Measurements from ENCODE around the gene PLEKHA4.
"Not testable (repeated sequence)": the region's sequence is repeated elsewhere in the genome, so short reads cannot be mapped to it uniquely, and the experiment has no call there.

The PLEKHA4 gene

DNA sequence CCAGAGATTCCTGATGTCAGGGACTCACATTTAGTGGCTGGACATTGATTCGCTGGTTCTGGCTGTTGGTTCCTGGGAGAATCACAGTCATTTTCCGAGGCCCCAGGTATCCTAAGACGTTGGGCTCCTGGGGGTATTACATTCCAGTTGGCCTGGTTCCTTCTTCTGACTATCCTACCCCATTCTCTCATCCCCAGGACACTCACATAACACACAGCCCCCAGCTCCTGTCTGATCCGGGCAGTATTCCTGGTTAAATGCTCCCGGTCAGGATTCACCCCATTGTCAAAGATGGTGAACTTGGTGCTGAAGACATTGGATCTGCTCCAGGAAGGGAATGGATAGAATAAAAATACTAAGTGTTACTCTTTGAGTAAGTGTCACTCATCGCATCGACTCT, 15.3 kb upstream of the PLEKHA4 start:
- no peak for DNase-seq

DNA sequence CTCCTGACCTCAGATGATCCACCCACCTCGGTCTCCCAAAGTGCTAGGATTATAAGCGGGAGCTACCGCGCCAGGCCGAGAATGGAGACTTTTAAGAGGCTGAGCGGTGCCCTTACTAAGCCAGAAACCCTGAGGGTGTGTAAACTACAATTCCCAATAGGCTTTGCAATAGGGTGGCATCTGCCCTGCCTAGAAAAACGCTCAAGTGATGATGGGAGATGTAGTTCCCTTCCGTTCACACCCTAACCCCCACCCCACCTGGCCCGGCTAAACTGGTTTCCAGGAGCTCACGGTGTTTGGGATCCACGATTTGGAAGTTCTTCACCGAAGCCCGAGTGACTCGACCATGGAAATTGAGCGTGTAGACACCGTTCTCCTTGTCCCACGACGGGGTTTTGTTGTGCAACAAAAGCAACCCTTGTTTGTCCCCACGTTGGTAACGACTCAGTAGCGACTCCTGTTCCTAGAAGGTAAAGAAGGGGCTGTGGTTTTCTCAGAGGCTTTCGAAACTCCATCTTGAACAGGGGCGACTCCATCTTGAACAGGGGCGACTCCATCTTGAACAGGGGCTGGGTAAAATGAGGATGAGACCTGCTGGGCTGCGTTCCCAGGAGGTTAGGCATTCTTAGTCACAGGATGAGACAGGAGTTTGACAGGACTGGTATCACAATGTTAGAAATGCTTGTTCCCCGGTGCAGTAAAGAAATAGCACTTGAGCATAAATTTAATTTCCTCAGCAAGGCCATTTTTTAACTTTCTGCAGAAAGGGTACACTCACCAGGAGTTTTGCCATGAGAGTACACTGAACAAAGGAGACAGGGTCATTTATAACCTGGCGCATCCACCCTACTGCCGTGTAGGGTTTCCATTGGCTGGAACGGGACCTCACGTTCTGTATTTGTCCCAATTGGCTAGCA, 13.6 kb upstream of the PLEKHA4 start:
- no peak for DNase-seq

DNA sequence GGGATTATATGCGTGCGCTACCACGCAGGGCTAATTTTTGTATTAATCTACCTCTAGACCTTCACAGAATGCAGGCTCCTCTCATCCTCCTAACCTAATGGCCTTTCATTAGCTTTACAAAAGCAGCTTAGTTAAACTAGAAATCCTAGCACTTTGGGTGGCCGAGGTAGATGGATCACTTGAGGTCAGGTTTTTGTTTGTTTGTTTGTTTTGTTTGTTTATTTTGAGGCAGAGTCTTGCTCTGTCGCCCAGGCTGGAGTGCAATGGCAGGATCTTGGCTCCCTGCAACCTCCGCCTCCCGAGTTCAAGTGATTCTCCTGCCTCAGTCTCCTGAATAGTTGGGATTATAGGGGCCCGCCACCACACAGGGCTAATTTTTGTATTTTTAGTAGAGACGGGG, 11.3 kb upstream of the PLEKHA4 start:
- DNase-seq = not testable (repeated sequence)

DNA sequence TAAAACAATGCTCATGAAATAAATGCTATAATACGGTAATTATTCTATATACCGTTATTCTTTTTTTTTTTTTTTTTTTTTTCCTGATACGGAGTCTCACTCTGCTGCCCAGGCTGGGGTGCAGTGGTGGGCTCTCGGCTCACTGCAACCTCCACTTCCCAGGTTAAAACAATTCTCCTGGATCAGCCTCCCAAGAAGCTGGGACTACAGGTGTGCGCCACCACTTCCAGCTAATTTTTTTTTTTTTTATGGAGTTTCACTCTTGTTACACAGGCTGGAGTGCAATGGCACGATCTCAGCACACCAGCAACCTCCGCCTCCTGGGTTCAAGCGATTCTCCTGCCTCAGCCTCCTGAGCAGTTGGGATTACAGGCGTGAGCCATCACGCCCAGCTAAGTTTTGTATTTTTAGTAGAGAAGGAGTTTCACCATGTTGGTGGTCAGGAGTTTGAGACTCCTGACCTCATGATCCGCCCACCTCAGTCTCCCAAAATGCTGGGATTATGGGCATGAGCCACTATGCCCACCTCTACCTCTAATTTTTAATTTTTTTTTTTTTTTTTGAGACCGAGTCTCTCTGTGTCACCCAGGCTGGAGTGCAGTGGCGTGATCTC, 10.7 kb upstream of the PLEKHA4 start:
- no peak for DNase-seq

DNA sequence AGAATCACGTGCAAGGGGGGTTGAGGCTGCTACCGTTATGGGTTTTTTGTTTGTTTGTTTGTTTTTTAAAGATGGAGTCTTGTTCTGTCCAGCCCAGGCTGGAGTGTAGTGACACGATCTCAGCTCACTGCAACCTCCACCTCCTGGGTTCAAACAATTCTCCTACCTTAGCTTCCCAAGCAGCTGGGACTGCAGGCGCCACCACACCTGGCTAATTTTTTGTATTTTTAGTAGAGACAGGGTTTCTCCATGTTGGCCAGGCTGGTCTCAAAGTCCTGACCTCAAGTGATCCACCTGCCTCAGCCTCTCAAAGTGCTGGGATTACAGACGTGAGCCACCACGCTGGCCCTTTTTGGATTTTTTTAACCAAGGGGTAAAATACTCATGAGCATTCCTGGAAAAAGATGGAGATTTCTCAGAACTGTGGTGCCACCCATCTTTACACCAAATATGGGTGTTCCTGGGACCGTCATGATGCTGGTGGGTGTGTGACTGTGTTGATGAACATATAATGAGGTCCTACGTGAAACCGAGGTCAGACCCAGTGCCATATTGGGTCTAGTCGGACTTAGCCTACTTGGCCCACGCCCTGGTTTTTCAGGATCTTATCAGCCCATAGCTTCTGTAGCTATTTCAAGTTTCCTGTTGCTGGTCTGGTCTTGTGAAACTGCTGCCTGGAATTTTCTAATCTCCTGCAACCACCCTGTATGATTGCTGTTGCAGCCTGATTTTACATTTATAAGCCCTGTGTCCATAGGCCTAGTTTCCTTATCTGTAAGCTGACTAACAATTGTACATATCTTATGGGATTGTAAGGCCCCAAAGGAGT, 10.0 kb upstream of the PLEKHA4 start:
- DNase-seq = peak; percentile 43

DNA sequence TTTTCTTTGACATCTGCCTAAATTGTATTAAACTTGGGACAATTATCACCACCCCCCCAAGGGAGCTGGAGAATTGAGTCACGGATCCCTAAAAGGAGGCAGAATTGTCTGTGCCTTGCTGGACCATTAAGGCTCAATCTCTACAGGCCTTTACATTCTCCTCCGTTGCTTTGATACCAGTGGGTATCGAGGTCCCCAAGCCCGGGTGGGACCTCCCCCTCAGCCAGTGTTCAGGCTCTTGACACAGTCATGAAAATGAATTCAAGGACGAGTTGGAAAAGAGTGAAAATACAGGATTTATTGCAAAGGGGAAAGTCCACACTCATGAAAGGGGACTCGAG, 9.4 kb upstream of the PLEKHA4 start:
- no peak for DNase-seq

DNA sequence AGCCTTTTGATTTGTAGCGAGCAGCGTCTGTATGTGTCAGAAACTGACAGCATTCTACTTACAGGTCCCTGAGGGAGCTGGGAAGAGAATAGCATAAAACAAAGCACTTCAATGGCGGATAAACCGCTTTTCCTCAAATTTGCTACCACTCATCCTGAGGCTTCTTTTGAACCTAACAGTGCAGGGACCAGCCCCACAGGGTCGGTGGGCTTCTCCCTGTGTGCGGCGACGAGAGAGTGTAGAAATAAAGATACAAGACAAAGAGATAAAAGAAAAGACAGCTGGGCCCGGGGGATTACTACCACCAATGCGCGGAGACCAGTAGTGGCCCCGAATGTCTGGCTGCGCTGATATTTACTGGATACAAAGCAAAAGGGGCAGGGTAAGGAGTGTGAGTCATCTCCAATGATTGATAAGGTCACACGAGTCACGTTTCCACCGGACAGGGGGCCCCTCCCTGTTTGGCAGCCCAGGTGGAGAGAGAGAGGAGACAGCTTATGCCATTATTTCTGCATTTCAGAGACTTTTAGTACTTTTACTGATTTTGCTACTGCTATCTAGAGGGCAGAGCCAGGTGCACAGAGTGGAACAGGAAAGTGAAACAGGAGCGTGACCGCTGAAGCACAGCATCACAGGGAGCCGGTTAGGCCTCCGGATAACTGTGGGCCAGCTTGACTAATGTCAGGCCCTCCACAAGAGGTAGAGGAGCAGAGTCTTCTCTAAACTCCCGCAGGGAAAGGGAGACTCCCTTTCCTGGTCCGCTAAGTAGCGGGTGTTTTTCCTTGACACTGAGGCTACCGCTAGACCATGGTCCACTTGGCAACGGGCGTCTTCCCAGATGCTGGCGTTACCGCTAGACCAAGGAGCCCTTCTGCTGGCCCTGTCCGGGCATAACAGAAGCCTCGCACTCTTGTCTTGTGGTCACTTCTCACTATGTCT, 7.9 kb upstream of the PLEKHA4 start:
- DNase-seq = not testable (repeated sequence)

DNA sequence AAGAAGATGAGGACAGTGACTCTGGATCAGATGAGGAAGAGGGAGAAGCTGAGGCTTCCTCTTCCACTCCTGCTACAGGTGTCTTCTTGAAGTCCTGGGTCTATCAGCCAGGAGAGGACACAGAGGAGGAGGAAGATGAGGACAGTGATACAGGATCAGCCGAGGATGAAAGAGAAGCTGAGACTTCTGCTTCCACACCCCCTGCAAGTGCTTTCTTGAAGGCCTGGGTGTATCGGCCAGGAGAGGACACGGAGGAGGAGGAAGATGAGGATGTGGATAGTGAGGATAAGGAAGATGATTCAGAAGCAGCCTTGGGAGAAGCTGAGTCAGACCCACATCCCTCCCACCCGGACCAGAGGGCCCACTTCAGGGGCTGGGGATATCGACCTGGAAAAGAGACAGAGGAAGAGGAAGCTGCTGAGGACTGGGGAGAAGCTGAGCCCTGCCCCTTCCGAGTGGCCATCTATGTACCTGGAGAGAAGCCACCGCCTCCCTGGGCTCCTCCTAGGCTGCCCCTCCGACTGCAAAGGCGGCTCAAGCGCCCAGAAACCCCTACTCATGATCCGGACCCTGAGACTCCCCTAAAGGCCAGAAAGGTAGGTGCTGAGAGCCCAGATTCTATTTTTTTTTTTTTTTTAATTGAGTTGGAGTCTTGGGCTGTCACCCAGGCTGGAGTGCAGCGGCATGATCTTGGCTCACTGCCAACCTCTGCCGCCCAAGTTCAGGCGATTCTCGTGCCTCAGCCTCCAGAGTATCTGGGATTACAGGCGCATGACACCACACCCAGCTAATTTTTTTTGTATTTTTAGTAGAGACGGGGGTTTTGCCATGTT, 6.1 kb upstream of the PLEKHA4 start:
- peak; percentile 50 for DNase-seq

DNA sequence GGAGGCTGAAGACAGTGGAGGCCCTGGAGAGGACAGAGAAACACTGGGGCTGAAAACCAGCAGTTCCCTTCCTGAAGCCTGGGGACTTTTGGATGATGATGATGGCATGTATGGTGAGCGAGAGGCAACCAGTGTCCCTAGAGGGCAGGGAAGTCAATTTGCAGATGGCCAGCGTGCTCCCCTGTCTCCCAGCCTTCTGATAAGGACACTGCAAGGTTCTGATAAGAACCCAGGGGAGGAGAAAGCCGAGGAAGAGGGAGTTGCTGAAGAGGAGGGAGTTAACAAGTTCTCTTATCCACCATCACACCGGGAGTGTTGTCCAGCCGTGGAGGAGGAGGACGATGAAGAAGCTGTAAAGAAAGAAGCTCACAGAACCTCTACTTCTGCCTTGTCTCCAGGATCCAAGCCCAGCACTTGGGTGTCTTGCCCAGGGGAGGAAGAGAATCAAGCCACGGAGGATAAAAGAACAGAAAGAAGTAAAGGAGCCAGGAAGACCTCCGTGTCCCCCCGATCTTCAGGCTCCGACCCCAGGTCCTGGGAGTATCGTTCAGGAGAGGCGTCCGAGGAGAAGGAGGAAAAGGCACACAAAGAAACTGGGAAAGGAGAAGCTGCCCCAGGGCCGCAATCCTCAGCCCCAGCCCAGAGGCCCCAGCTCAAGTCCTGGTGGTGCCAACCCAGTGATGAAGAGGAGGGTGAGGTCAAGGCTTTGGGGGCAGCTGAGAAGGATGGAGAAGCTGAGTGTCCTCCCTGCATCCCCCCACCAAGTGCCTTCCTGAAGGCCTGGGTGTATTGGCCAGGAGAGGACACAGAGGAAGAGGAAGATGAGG, 5.3 kb upstream of the PLEKHA4 start:
- DNase-seq = peak; percentile 41

DNA sequence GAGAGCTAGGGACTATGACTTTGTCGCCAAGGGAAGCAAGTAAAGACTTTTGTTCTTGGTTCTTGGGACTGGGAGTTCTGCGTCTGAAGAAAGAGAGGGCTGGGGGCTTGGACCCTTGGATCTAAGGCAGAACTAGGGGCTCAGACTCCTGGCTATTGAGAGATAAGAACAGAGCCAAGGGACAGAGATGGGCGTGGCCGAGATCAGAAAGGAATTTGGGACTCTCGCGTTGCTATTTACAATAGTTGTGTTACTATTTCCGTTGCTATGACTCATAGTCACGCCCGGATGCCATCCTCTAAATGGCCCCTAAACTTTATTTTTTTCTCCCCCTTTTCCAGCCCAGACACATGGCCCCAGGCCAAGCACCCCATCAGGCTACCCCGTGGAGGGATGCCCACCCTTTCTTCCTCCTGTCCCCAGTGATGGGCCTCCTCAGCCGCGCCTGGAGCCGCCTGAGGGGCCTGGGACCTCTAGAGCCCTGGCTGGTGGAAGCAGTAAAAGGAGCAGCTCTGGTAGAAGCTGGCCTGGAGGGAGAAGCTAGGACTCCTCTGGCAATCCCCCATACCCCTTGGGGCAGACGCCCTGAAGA, 4.6 kb upstream of the PLEKHA4 start:
- DNase-seq = peak; percentile 90

DNA sequence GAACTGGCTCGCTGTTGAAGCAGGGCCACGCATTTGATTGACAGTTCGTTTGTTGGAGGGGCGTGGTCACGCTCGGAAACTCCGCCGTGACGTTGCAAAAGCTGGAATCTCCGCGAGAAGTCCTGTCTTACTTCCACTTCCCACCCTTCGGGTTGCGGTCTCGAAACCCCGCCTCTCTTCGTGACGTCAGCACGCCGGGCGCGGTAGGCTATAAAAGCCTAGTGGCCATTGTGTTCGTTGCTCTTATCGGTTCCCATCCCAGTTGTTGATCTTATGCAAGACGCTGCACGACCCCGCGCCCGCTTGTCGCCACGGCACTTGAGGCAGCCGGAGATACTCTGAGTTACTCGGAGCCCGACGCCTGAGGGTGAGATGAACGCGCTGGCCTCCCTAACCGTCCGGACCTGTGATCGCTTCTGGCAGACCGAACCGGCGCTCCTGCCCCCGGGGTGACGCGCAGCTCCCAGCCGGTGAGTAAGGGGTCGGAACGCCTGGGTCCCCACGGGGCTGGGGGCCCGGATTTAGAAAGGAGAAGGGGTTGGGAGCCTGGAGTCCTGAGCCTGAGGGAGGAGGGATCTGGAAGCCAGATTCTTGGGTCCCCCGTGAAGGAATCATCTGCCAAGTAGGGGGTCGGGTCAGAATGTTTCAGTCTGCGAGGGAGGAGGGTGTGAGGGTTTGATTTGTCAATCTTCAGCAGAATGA, 3.9 kb upstream of the PLEKHA4 start, which contains the start of gene PPP1R15A:
Gene PPP1R15A (plus strand): TSS at position 240 of the 702 bp plus-strand sequence. CDS start 813 bp downstream, outside the sequence.
- peak; percentile 99 for DNase-seq

DNA sequence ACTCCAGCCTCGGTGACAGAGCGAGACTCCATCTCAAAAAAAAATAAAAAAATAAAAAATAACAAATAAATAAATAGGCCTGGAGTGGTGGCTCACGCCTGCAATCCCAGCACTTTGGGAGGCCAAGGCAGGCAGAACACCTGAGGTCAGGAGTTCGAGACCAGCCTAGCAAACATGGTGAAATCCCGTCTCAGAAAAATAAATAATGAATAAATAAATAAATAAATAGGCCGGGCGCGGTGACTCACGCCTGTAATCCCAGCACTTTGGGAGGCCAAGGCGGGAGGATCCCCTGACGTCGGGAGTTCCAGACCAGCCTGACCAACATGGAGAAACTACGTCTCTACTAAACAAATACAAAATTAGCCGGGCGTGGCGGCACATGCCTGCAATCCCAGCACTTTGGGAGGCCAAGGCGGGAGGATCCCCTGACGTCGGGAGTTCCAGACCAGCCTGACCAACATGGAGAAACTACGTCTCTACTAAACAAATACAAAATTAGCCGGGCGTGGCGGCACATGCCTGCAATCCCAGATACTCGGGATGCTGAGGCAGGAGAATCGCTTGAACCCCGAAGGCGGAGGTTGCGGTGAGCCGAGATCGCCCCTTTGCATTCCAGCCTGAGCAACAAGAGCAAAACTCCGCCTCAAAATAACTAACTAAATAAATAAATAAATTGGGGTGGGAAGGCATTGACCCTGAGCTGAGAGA, 3.2 kb upstream of the PLEKHA4 start:
- not testable (repeated sequence) for DNase-seq

DNA sequence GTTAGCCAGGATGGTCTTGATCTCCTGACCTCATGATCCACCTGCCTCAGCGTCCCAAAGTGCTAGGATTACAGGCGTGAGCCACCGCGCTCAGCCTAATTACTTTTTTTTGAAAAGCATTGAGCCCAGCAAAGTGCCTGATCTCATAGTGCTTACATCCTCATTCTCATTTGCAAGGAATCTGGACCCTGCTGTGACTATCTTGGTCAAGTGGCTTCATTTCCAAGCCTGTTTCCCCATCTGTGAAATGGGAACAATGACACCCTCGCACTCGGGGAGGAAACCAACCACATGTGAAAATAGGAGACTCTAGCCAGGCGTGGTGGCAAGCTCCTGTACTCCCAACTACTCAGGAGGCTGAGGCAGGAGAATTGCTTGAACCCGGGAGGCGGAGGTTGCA, 1.6 kb upstream of the PLEKHA4 start:
- no peak for DNase-seq

DNA sequence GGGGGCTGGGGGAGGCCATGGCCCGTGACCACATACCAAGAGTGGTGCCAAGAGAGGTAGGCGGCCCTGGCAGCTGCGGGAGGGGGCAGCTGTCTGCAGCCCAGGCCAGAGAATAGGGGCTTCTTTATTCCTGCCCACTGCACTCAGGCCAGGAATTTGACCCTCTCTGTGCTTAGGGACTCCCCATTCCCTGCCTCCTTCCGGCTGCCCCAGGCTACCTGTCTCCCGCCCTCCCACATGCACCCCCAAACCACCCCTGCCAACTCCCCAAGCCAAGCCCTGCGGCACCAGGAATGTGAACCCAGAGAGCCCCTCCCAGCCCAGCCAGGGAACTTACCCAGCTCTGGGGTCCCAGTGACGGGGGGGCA, 687 bp downstream of the PLEKHA4 start:
- peak; percentile 54 for DNase-seq

DNA sequence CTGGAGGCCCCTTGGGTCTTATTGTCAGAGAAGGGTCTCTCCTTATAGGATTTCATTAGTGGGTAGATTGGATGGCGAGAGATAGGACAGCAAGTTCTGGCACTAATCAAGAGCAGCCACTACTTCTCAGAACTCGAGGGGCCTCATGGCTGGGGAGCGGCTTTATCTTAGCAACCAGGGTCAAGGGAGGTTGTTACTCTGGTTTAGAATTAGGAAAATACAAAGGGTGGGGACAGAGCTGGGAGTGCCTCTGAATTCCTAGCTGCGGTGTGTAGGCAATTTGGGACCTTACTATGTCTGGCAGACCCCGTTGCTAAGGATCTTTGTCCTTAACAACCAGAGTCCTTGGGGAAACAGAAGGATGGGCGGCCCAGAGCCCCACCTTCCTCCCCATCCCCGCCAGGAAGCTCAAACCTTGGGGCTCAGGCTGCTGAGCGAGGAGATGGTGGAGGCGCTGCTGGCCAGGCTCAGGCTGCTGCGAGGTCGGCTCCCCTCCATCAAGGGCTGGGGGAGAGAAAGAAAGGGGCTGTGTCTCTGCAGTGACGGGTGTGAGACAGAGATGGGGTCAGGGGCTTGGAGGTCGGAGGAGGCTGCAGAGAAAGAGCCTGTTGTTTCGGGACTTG, 1.2 kb downstream of the PLEKHA4 start:
- peak; percentile 75 for DNase-seq

DNA sequence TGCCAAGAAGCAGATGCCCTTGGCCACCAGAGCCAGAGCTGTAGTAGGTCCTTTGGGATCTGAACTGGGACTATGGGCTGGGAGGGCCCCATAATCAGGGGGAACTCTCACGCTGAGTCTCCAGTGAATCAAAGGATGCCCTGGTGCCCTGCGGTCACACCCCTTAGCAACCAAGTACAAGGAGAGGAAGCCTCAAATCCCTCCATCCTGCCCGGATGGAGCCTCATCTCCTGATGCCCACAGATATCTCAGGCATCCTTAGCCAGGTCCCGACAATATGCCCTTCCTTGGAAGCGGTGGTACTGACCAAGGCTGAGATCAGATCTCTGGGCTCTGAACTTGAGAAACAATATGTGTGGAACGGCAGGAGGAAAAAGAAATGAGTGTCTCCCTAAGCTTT, 1.7 kb downstream of the PLEKHA4 start:
- no peak for DNase-seq

DNA sequence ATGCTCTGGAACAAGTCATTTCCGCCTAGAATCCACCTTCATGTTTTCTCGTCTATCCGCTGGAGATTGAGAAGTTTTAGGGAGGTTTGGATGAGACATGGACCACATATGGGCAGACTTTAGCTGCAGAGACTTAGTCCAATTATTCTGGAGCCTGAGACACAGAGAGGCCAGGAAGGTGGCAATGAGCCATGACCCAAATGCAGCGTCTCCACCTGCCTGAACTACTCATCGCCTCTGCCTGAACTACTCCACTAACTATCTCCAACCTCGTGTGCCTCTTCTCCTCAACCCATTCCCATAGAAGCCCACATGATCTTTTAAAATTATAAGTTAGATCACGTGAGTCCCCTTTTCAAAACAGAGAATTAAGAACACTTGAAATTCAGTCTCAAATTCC, 5.6 kb downstream of the PLEKHA4 start:
- DNase-seq = no peak

DNA sequence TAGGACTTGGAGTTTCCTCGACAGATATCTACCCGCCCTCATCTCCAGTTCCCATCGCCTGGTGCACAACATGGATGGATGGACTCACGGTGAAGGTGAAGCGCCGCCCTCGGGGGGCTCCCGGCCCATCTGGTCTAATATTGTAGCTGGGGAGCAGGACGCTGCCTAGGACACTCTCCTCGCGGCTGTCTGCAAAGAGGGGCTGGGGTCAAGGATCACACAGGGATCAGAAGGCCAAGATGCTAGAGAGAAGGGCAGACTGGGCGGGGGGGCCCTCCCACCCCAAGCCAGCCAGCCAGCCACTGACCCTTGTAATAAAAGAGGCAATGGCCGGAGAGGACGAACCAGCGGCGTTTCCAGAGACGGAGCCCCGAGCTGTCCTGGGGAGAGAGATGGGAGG, 7.1 kb downstream of the PLEKHA4 start:
- DNase-seq = no peak

All from femur (tissue), 1 donor.